HG03097 (cell line): ENCODE results near the gene JARID2.

Source experiments
- ATAC-seq: cut with Tn5 transposase; IDR thresholded peaks from one replicate; pipeline ENCODE4 v1.9.1; 2021; ENCODE audit not compliant: unreplicated experiment, low FRiP score

The JARID2 gene

GRCh38 chr6:15447546-15448267 is 201.8 kb downstream of the JARID2 start:
- ATAC-seq, result no peak

DNA sequence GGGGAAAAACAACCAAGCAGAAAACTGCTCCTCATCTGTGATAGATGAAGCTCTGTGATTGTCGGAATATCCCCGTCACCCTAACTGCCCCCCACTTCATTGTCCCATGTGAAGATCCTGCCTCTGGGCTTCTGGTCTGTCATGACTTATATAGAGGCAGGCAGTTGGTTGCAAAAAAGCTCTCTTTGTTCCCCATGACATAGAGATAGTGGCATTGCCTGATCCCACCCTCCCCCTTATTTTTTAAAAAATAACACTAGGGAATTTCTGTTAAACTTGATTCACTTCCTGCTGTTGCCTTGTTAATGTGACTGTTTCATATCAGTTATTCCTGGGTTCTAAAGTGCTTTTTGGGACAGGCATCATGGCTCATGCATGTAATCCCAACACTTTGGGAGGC is 203.1 kb downstream of the JARID2 start:
- no peak for ATAC-seq

- no peak for ATAC-seq
These were observed 205.9 kb downstream of the JARID2 start for GRCh38 chr6:15451738-15452137.

DNA sequence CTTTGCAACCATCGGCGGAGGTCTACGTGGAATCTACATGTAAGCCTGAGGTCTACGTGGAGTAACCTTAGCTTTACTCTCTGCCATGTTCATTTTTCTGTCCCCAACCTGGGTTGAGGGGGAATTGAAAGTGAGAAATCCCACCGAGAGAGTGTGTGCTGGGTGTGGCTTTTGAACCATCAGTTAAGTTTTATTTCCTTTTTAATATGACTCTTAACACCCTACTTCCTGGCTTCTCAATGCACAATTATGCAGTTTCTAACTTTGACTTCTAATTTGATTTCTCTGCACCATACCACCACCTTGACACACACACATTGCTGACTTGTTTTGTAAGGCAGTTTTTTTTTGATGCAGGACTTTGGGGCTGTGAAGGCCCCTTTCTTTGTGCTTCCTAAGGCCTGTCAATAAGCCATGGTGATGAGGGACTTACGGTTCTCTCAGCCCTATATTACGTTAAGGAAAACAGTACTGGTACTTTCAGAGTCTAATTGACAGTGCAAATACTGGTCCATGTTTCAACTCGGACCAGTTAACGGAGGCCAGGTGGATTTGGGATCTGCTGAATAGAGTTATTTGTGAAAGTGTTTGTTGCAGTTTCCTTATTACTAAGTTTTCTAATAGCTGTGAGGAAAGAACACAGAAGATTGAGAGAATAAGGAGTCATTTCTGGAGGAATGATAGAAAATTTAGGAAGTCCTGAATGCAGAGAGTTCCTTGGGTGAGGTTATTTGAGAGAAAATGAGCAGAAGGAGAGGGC is 206.5 kb downstream of the JARID2 start:
- no peak for ATAC-seq

GRCh38 chr6:15453186-15453585 is 207.3 kb downstream of the JARID2 start:
- no peak for ATAC-seq

GRCh38 chr6:15453622-15454021 is 207.8 kb downstream of the JARID2 start:
- ATAC-seq, result no peak

DNA sequence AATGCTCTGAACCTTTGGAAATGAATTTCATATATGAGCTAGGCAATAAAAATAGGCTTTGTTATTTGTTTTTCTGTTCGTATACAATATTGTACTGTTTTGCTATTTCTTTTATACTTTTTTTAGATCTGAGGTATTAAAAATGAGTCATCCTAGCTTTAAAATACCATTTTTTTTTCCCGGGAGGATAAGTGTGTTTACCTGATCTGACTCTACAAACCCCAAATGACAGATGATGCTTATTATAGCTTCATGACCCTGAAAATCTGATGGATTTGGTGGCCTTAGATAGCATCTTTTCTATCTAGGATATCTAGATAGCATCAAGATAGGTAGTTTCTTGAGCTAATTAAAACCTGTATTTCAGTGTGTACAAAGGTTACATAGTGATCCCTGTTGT is 210.6 kb downstream of the JARID2 start:
- ATAC-seq, result no peak

- ATAC-seq, result no peak
These were observed 211.3 kb downstream of the JARID2 start for GRCh38 chr6:15457121-15457650.

GRCh38 chr6:15458021-15458459 is 212.2 kb downstream of the JARID2 start:
- ATAC-seq, result no peak

GRCh38 chr6:15460110-15460727 is 214.3 kb downstream of the JARID2 start:
- ATAC-seq, result no peak

DNA sequence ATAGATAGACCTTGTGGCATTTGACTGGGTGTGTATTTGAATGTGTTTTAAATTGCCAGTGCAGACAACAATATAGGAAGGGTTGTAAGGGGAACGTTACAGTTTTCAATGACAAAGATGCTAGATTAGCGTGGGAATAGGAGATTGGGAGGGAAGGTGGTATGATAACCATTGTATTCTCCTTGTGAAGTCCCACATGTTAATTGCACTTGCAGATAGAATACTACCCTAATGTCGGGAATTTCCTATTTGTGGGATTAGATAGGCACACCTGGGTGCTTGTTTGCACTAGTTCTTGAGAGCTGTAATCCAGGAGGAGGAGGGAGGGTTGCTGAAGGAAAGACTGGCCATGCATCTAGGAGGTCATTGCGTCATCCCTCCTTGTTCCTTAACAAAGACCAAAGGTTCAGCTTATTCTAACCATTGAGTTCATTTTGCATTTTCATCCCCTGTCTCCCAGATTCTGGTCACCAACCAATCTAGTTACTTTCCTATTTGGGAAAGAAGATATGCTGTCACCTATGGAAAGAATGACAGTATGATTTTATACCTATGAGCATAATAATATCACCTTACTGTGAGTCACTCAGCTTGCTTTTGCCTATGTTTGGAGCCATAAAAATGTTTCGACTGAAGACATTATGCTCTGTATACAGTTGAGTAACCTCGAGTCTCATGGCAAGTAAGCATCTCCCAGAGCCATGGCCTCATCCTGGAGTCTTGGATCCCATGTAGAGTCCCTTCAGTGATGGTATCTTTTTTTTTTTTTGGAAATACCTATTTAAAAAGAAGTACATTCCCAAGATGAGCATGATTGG is 215.5 kb downstream of the JARID2 start:
- no peak for ATAC-seq

DNA sequence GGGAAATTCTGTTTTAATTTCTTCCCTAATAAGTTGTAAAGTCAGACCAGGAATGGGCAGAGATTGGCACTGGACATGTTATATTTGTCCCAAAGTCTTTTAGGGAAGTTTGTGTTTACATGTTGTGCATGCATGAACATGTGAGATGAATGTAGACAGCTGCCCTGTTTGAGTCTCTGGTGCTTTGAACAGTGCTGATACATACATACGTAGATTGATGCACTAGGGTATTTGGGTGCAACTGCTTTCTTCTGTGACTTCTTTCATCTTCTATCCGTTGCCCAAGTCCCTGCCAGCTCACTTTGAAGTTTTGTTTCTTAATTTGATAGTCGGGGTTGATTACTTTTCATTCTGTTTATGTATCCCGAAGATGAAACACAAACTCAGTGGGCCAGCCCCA is 216.4 kb downstream of the JARID2 start:
- ATAC-seq, result no peak

- ATAC-seq, result no peak
These were observed 217.1 kb downstream of the JARID2 start for GRCh38 chr6:15462717-15463525.

GRCh38 chr6:15464211-15464725 is 218.4 kb downstream of the JARID2 start:
- no peak for ATAC-seq

GRCh38 chr6:15465212-15465611 is 219.3 kb downstream of the JARID2 start:
- ATAC-seq, result no peak

- ATAC-seq, result no peak
These were observed 224.9 kb downstream of the JARID2 start for GRCh38 chr6:15470746-15471145.

GRCh38 chr6:15472621-15473020 is 226.8 kb downstream of the JARID2 start:
- no peak for ATAC-seq

GRCh38 chr6:15473174-15473573 is 227.3 kb downstream of the JARID2 start:
- no peak for ATAC-seq

- no peak for ATAC-seq
These were observed 227.9 kb downstream of the JARID2 start for GRCh38 chr6:15473741-15474161.
